ENCODE measurements around the gene CIITA. TPM values are rescaled to one million over a fixed set of nuclear protein-coding genes. Genes with fewer than 3 reads are reported as not detected.
A peak's percentile ranks its signal among the peaks of the same experiment; 100 is the strongest.

The CIITA gene
- total and polyA plus RNA-seq, 9 of the 15 experiments (the other 6 are each of a cell fraction or from before 2014, with no cell fraction given) = 0.01 to 0.20 (median 0.11) TPM; not detected in 4

DNA sequence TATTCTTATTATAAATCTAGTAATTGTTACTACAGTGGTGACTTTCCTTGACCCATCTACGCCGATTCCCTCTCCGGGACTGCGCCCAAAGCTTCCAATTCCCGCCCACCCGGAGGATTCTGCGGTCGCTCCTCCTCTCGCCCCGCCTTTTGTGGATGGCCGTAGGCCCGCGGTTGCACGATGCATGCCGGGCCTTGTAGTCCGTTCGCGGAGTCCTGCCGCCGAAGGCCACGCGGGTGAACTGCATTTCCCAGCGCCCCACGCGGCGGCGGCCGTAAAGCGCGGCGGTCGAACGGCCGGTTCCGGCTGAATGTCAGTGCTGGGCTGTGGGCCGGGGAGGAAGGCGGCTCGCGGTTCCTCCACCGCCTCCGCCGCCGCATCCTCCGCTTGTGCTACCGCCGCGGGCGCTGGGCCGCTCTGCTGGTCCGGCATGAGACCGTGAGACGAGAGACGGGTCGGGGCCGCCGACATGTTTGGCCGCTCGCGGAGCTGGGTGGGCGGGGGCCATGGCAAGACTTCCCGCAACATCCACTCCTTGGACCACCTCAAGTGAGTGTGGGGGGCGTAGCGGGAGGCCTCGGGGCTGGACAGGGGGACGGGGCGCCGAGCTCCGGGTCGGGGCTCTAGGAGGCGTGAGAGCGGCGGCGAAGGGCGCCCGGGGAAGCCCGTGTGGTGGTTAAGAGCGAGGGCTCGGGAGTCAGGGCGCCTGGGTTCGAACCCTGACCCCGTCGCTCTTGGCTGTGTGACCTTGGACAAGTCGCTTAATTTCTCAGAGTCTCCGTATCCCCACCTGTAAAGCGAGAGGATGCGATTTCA, 67.5 kb downstream of the CIITA start, which contains the start of gene CLEC16A:
Gene CLEC16A (plus strand): TSS at position 316 of the 816 bp plus-strand sequence. CDS start 154 bp downstream, at position 470.
- peaks cover 47 to 54% of the 10 kb centered on the region in 2 experiments for H3K4me1 ChIP-seq (replicated peaks in 1 of 2; ENCODE audit: control insufficient read depth in 2 of 2, insufficient read depth in 2 of 2, low read length in 2 of 2)
- peak within 1 kb of the TSS; percentile 81 for H3K4me2 ChIP-seq (ENCODE audit: insufficient read depth, low read length)
- H2AFZ ChIP-seq (ENCODE audit: low read depth, low read length) = peak within 1 kb of the TSS; percentile 94
- in situ Hi-C loops (cut with MboI) (no loop called here), intact Hi-C loops (cut with micrococcal nuclease) (no loop called here)
- H3K9ac ChIP-seq (ENCODE audit: insufficient read depth in 1 of 2, low read depth in 2 of 2, low read length in 2 of 2) = peak within 1 kb of the TSS; percentile 78 to 91
- H3K4me3 ChIP-seq = peak within 1 kb of the TSS; percentile 81
- H3K9me1 ChIP-seq (ENCODE audit: control insufficient read depth, insufficient read depth, low read length) = peaks cover 8% of the 10 kb centered on the region
- H3K9me3 ChIP-seq (replicated peaks; ENCODE audit: control insufficient read depth, insufficient read depth, low read depth, low read length) = no peaks in the 10 kb centered on the region
- peaks cover 11% of the 10 kb centered on the region; the same call in 2 of the 3 replicates for H3K36me3 ChIP-seq (ENCODE audit: control insufficient read depth, insufficient read depth, low read length)
- WGBS (ENCODE audit: insufficient coverage, low coverage, missing lambda C conversion rate) = under 1% methylated on average over 61 of the region's 86 CpGs
- peaks cover 35% of the 10 kb centered on the region for H4K20me1 ChIP-seq (replicated peaks; ENCODE audit: control insufficient read depth, insufficient read depth, low read length)
- ChIA-PET POLR2A (interaction anchor here (0.5 to 0.6 kb wide), 3 partner anchors 452 to 1882 kb away, joined by 3 read pairs; no protein-coding TSS in a partner anchor), CTCF (ENCODE audit: low intra/inter-chr PET ratio) (interaction anchor here (0.6 kb wide), 1 partner anchor 465 kb away, joined by 5 read pairs; no protein-coding TSS in a partner anchor)
- peak within 1 kb of the TSS; percentile 66 for H3K27ac ChIP-seq (ENCODE audit: extremely low read depth, low read depth, low read length)
- FAIRE-seq (peak; percentile 93), DNase-seq (ENCODE audit: extremely low read depth in 1 of 4, low spot score in 3 of 4) (peak; percentile 85 to 98 (median 92)), ATAC-seq (peak; percentile 90)
- H3K27me3 ChIP-seq (ENCODE audit: control insufficient read depth in 2 of 2, insufficient read depth in 2 of 2, low read length in 2 of 2) = no peaks in the 10 kb centered on the region
- H3K79me2 ChIP-seq (ENCODE audit: control insufficient read depth, insufficient read depth, low read length) = peaks cover 70% of the 10 kb centered on the region
- TSS peak; percentile 66 for BruUV-seq (replicated peaks)
- TF ChIP-seq OTX1 (CRISPR knock-in tag; IDR thresholded peaks at IDR 0.05) = no peak
- no peak for TF ChIP-seq THRAP3 (IDR thresholded peaks at IDR 0.05; ENCODE audit: borderline replicate concordance)
- no peak for TF ChIP-seq ZNF551 (CRISPR knock-in tag; IDR thresholded peaks at IDR 0.05)
- TF ChIP-seq, protein P1, sequence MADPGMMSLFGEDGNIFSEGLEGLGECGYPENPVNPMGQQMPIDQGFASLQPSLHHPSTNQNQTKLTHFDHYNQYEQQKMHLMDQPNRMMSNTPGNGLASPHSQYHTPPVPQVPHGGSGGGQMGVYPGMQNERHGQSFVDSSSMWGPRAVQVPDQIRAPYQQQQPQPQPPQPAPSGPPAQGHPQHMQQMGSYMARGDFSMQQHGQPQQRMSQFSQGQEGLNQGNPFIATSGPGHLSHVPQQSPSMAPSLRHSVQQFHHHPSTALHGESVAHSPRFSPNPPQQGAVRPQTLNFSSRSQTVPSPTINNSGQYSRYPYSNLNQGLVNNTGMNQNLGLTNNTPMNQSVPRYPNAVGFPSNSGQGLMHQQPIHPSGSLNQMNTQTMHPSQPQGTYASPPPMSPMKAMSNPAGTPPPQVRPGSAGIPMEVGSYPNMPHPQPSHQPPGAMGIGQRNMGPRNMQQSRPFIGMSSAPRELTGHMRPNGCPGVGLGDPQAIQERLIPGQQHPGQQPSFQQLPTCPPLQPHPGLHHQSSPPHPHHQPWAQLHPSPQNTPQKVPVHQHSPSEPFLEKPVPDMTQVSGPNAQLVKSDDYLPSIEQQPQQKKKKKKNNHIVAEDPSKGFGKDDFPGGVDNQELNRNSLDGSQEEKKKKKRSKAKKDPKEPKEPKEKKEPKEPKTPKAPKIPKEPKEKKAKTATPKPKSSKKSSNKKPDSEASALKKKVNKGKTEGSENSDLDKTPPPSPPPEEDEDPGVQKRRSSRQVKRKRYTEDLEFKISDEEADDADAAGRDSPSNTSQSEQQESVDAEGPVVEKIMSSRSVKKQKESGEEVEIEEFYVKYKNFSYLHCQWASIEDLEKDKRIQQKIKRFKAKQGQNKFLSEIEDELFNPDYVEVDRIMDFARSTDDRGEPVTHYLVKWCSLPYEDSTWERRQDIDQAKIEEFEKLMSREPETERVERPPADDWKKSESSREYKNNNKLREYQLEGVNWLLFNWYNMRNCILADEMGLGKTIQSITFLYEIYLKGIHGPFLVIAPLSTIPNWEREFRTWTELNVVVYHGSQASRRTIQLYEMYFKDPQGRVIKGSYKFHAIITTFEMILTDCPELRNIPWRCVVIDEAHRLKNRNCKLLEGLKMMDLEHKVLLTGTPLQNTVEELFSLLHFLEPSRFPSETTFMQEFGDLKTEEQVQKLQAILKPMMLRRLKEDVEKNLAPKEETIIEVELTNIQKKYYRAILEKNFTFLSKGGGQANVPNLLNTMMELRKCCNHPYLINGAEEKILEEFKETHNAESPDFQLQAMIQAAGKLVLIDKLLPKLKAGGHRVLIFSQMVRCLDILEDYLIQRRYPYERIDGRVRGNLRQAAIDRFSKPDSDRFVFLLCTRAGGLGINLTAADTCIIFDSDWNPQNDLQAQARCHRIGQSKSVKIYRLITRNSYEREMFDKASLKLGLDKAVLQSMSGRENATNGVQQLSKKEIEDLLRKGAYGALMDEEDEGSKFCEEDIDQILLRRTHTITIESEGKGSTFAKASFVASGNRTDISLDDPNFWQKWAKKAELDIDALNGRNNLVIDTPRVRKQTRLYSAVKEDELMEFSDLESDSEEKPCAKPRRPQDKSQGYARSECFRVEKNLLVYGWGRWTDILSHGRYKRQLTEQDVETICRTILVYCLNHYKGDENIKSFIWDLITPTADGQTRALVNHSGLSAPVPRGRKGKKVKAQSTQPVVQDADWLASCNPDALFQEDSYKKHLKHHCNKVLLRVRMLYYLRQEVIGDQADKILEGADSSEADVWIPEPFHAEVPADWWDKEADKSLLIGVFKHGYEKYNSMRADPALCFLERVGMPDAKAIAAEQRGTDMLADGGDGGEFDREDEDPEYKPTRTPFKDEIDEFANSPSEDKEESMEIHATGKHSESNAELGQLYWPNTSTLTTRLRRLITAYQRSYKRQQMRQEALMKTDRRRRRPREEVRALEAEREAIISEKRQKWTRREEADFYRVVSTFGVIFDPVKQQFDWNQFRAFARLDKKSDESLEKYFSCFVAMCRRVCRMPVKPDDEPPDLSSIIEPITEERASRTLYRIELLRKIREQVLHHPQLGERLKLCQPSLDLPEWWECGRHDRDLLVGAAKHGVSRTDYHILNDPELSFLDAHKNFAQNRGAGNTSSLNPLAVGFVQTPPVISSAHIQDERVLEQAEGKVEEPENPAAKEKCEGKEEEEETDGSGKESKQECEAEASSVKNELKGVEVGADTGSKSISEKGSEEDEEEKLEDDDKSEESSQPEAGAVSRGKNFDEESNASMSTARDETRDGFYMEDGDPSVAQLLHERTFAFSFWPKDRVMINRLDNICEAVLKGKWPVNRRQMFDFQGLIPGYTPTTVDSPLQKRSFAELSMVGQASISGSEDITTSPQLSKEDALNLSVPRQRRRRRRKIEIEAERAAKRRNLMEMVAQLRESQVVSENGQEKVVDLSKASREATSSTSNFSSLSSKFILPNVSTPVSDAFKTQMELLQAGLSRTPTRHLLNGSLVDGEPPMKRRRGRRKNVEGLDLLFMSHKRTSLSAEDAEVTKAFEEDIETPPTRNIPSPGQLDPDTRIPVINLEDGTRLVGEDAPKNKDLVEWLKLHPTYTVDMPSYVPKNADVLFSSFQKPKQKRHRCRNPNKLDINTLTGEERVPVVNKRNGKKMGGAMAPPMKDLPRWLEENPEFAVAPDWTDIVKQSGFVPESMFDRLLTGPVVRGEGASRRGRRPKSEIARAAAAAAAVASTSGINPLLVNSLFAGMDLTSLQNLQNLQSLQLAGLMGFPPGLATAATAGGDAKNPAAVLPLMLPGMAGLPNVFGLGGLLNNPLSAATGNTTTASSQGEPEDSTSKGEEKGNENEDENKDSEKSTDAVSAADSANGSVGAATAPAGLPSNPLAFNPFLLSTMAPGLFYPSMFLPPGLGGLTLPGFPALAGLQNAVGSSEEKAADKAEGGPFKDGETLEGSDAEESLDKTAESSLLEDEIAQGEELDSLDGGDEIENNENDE (IDR thresholded peaks at IDR 0.05; ENCODE audit: low read depth, low read length) = no peak
- TF ChIP-seq, protein P2, sequence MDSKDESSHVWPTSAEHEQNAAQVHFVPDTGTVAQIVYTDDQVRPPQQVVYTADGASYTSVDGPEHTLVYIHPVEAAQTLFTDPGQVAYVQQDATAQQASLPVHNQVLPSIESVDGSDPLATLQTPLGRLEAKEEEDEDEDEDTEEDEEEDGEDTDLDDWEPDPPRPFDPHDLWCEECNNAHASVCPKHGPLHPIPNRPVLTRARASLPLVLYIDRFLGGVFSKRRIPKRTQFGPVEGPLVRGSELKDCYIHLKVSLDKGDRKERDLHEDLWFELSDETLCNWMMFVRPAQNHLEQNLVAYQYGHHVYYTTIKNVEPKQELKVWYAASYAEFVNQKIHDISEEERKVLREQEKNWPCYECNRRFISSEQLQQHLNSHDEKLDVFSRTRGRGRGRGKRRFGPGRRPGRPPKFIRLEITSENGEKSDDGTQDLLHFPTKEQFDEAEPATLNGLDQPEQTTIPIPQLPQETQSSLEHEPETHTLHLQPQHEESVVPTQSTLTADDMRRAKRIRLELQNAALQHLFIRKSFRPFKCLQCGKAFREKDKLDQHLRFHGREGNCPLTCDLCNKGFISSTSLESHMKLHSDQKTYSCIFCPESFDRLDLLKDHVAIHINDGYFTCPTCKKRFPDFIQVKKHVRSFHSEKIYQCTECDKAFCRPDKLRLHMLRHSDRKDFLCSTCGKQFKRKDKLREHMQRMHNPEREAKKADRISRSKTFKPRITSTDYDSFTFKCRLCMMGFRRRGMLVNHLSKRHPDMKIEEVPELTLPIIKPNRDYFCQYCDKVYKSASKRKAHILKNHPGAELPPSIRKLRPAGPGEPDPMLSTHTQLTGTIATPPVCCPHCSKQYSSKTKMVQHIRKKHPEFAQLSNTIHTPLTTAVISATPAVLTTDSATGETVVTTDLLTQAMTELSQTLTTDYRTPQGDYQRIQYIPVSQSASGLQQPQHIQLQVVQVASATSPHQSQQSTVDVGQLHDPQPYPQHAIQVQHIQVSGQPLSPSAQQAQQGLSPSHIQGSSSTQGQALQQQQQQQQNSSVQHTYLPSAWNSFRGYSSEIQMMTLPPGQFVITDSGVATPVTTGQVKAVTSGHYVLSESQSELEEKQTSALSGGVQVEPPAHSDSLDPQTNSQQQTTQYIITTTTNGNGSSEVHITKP (IDR thresholded peaks at IDR 0.05; ENCODE audit: partially characterized antibody) = peak; percentile 25
